IMR-90 (cell line): ENCODE data around the gene ARMS2. TPM values are rescaled to one million over a fixed set of nuclear protein-coding genes. Genes with fewer than 3 reads are reported as not detected.

Experiments
- ATAC-seq: fragments of 200-7000 bp; cut with Tn5 transposase; 2 replicates; pipeline ENCODE4 v1.9.1; 2020; ENCODE audit warnings: low read depth, mild to moderate bottlenecking, moderate library complexity
- BruUV-seq: library from RNA; stranded (reverse); fragments of 400-500 nt; replicated peaks from 2 replicates; lab custom pipeline; 2021; lab: Mats Ljungman, UMichigan
- CTCF ChIA-PET: fragments of 300-600 bp; formaldehyde crosslinking; extraction: SDS; loops from one replicate; lab custom pipeline; 2021; ENCODE audit warnings: antibody characterized with exemption; lab: Yijun Ruan, JAX
- POLR2A ChIA-PET: fragments of 300-600 bp; sonication (Branson Sonifier 250); formaldehyde crosslinking; loops from one replicate; lab custom pipeline; 2022; ENCODE audit warnings: antibody characterized with exemption; ENCODE audit not compliant: unreplicated experiment; lab: Charles Lee
- DNase-seq: peaks from one replicate; pipeline ENCODE4 v3.0.0; 2013
- H2AFZ ChIP-seq: replicated peaks from 2 replicates; pipeline ENCODE3; 2013; ENCODE audit warnings: low read length, mild to moderate bottlenecking; ENCODE audit not compliant: poor library complexity
- H2AK5ac ChIP-seq: 2 replicates; pipeline ENCODE4 v1.6.1; 2013; ENCODE audit warnings: low read depth, low read length, inconsistent platforms
- H2AK9ac ChIP-seq: replicated peaks from 2 replicates; pipeline ENCODE3; 2013; ENCODE audit warnings: mild to moderate bottlenecking, low read depth, low read length, moderate library complexity; ENCODE audit not compliant: poor library complexity
- H2BK120ac ChIP-seq: 2 replicates; pipeline ENCODE4 v1.6.1; 2013; ENCODE audit warnings: low read depth, low read length, inconsistent platforms
- H2BK15ac ChIP-seq: 3 replicates; pipeline ENCODE4 v1.6.1; 2013; ENCODE audit warnings: low read depth, low read length, inconsistent platforms
- H2BK20ac ChIP-seq: 2 replicates; pipeline ENCODE4 v1.6.1; 2013; ENCODE audit warnings: low read depth, mild to moderate bottlenecking, inconsistent platforms, low read length, moderate library complexity
- H2BK5ac ChIP-seq: 2 replicates; pipeline ENCODE4 v1.6.1; 2013; ENCODE audit warnings: mild to moderate bottlenecking, low read depth, low read length, inconsistent platforms; ENCODE audit not compliant: poor library complexity, severe bottlenecking
- H3K14ac ChIP-seq: replicated peaks from 2 replicates; pipeline ENCODE4 v1.6.1; 2013; ENCODE audit warnings: low read depth, low read length, inconsistent platforms
- H3K18ac ChIP-seq: 2 replicates; pipeline ENCODE4 v1.6.1; 2013; ENCODE audit warnings: low read depth, low read length, control low read depth
- H3K23ac ChIP-seq: 2 replicates; pipeline ENCODE4 v1.6.1; 2013; ENCODE audit warnings: low read depth, low read length, inconsistent platforms
- H3K27ac ChIP-seq: 2 replicates; pipeline ENCODE4 v1.5.1; 2013; ENCODE audit warnings: mild to moderate bottlenecking, control low read depth, low read length; ENCODE audit not compliant: insufficient read depth
- H3K27me3 ChIP-seq: 2 replicates; pipeline ENCODE4 v1.6.1; 2013; ENCODE audit warnings: low read length; ENCODE audit not compliant: control insufficient read depth, insufficient read depth
- H3K36me3 ChIP-seq: 2 replicates; pipeline ENCODE4 v1.6.1; 2013; ENCODE audit warnings: low read length, mixed read lengths; ENCODE audit not compliant: control insufficient read depth, insufficient read depth
- H3K4ac ChIP-seq: 2 replicates; pipeline ENCODE4 v1.6.1; 2013; ENCODE audit warnings: low read depth, low read length, inconsistent platforms
- H3K4me1 ChIP-seq: 2 replicates; pipeline ENCODE4 v1.6.1; 2013; ENCODE audit warnings: low read length, mixed read lengths; ENCODE audit not compliant: control insufficient read depth, insufficient read depth
- H3K4me2 ChIP-seq: 2 replicates; pipeline ENCODE4 v1.6.1; 2013; ENCODE audit warnings: low read depth, mild to moderate bottlenecking, control low read depth, low read length, moderate library complexity
- H3K4me3 ChIP-seq: 2 replicates; pipeline ENCODE4 v1.5.1; 2013; ENCODE audit warnings: low read depth, mild to moderate bottlenecking, control low read depth, low read length, moderate library complexity; ENCODE audit not compliant: insufficient read depth
- H3K56ac ChIP-seq: 2 replicates; pipeline ENCODE4 v1.6.1; 2013; ENCODE audit warnings: low read length, inconsistent platforms; ENCODE audit not compliant: insufficient read depth; ENCODE audit errors: extremely low read depth
- H3K79me1 ChIP-seq, 2 experiments: 2 replicates each; pipeline ENCODE4 v1.6.1; 2013; ENCODE audit warnings: low read length in 2 of 2, inconsistent platforms in 1 of 2, low read depth in 1 of 2
- H3K9ac ChIP-seq: 2 replicates; pipeline ENCODE4 v1.6.1; 2013; ENCODE audit warnings: low read depth, low read length, control low read depth
- H3K9me1 ChIP-seq: 2 replicates; pipeline ENCODE4 v1.6.1; 2013; ENCODE audit warnings: low read length, inconsistent platforms; ENCODE audit not compliant: insufficient read depth
- H3K9me3 ChIP-seq: 2 replicates; pipeline ENCODE4 v1.6.1; 2013; ENCODE audit warnings: low read length; ENCODE audit not compliant: control insufficient read depth, insufficient read depth
- H4K20me1 ChIP-seq: 2 replicates; pipeline ENCODE4 v1.6.1; 2013; ENCODE audit warnings: low read length, inconsistent platforms; ENCODE audit not compliant: insufficient read depth
- H4K5ac ChIP-seq: 2 replicates; pipeline ENCODE4 v1.6.1; 2013; ENCODE audit warnings: mild to moderate bottlenecking, low read depth, low read length, control low read depth
- H4K8ac ChIP-seq, 2 experiments: 2 replicates each; pipeline ENCODE4 v1.6.1; 2013; ENCODE audit warnings: low read depth in 2 of 2, low read length in 2 of 2, control low read depth in 1 of 2, inconsistent platforms in 1 of 2
- H4K91ac ChIP-seq: 2 replicates; pipeline ENCODE4 v1.6.1; 2013; ENCODE audit warnings: low read depth, low read length, inconsistent platforms; ENCODE audit not compliant: insufficient read depth
- BHLHE40 ChIP-seq: fragments of 150-350 bp; IDR thresholded peaks from 2 replicates; pipeline ENCODE4 v1.6.1; 2016; ENCODE audit warnings: mild to moderate bottlenecking, low read depth, low read length
- CEBPB ChIP-seq: IDR thresholded peaks from 2 replicates; pipeline ENCODE4 v1.6.1; 2012; ENCODE audit warnings: low read depth, low read length, improper control_type of control experiment
- MAFK ChIP-seq: IDR thresholded peaks from 2 replicates; pipeline ENCODE4 v1.6.1; 2012; ENCODE audit warnings: low read depth, low read length, improper control_type of control experiment
- MAZ ChIP-seq: IDR thresholded peaks from 2 replicates; pipeline ENCODE4 v1.6.1; 2012; ENCODE audit warnings: low read depth, mild to moderate bottlenecking, low read length, improper control_type of control experiment, moderate library complexity, borderline replicate concordance
- RAD21 ChIP-seq: IDR thresholded peaks from 2 replicates; pipeline ENCODE4 v1.6.1; 2012; ENCODE audit warnings: low read length, improper control_type of control experiment
- RCOR1 ChIP-seq: IDR thresholded peaks from 2 replicates; pipeline ENCODE4 v1.6.1; 2012; ENCODE audit warnings: mild to moderate bottlenecking, low read length, improper control_type of control experiment; ENCODE audit not compliant: insufficient replicate concordance
- RFX5 ChIP-seq: IDR thresholded peaks from 2 replicates; pipeline ENCODE4 v1.8.0; 2012; ENCODE audit warnings: low read depth, mild to moderate bottlenecking, low read length, moderate library complexity
- dilution Hi-C: fragments of 300-500 bp; cut with HindIII; formaldehyde crosslinking; loops from one replicate; pipeline ENCODE4 v1.14.3; 2018; ENCODE audit warnings: low sequenced_read_pairs; ENCODE audit not compliant: unreplicated experiment
- in situ Hi-C: fragments of 300-500 bp; cut with MboI; formaldehyde crosslinking; loops from 3 replicates; pipeline ENCODE4 v1.14.3; 2019; ENCODE audit warnings: low sequenced_read_pairs, inconsistent platforms, mixed read lengths
- intact Hi-C: fragments of 100-400 bp; cut with micrococcal nuclease; formaldehyde crosslinking; loops from 2 replicates; pipeline ENCODE4 v1.10.0; 2022
- polyA plus RNA-seq, 3 experiments: library from polyadenylated mRNA; depleted of rRNA; stranded (reverse); fragments of >200 nt; gene quantifications; 2 replicates each; pipeline ENCODE4 v1.2.3, GENCODE V29; 2012; ENCODE audit warnings: low replicate concordance in 1 of 3
- total RNA-seq: library from RNA; depleted of rRNA; stranded (reverse); fragments of >200 nt; gene quantifications from 2 replicates; pipeline ENCODE4 v1.2.3, GENCODE V29; 2012
- TF ChIP-seq, protein P1 (sequence below): fragments of 150-350 bp; IDR thresholded peaks from 2 replicates; pipeline ENCODE4 v1.6.1; 2017; ENCODE audit warnings: mild to moderate bottlenecking, antibody characterized with exemption, low read length, low read depth

The ARMS2 gene
- total and polyA plus RNA-seq, 2 of the 4 experiments (the other 2 are of a cell fraction) = not detected

- Histone ChIP-seq H4K8ac (no peak overlapping the region), H3K23ac (no peak overlapping the region), H2BK120ac (no peak overlapping the region), H2AK9ac (no peak overlapping the region), H3K9ac (no peak overlapping the region), H3K56ac (no peak overlapping the region), H4K20me1 (no peaks in the 10 kb centered on the region), H3K4me3 (no peak overlapping the region), H3K9me1 (peaks cover 5% of the 10 kb centered on the region), H3K4ac (no peak overlapping the region), H3K36me3 (no peaks in the 10 kb centered on the region; the same call in 1 of the 2 replicates), H3K4me2 (no peak overlapping the region), H2AFZ (no peak overlapping the region), H3K14ac (0 out of 2 replicates have a peak overlapping the region, but pooled peaks have one; percentile 8), H2BK20ac (no peak overlapping the region), H3K27ac (no peak overlapping the region), H3K9me3 (no peaks in the 10 kb centered on the region), H4K91ac (no peak overlapping the region), H2BK5ac (no peak overlapping the region), H4K5ac (no peak overlapping the region), H3K4me1 (peaks cover 4% of the 10 kb centered on the region), H2BK15ac (no peak overlapping the region), H3K18ac (no peak overlapping the region), H2AK5ac (no peak overlapping the region), H3K27me3 (no peaks in the 10 kb centered on the region), H3K79me1 (no peaks in the 10 kb centered on the region)
- dilution Hi-C loops (no loop called here), in situ Hi-C loops (no loop called here), intact Hi-C loops (loop anchor here (5.0 kb wide), 1 partner anchor 44 kb away; no protein-coding TSS in a partner anchor)
- ChIA-PET POLR2A (no interaction called here), CTCF (interaction anchor here (0.5 kb wide), 1 partner anchor 291 kb away, joined by 3 read pairs; no protein-coding TSS in a partner anchor)
- no peak for ATAC-seq
- no peak for DNase-seq
- TF ChIP-seq, protein P1, sequence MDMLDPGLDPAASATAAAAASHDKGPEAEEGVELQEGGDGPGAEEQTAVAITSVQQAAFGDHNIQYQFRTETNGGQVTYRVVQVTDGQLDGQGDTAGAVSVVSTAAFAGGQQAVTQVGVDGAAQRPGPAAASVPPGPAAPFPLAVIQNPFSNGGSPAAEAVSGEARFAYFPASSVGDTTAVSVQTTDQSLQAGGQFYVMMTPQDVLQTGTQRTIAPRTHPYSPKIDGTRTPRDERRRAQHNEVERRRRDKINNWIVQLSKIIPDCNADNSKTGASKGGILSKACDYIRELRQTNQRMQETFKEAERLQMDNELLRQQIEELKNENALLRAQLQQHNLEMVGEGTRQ = no peak
- TF ChIP-seq RAD21 = no peak
- no peak for TF ChIP-seq MAZ
- TF ChIP-seq BHLHE40 = no peak
- TF ChIP-seq CEBPB = no peak
- no peak for TF ChIP-seq RFX5
- TF ChIP-seq MAFK = no peak
- TF ChIP-seq RCOR1 = no peak
- no TSS peak for BruUV-seq
Measured at GRCh38 chr10:122421742-122422141, 32.7 kb upstream of the ARMS2 start.
